BLaER1 (cell line): ENCODE data around the gene AFG3L2.

Experiments
- H3K27ac ChIP-seq: shearing (Covaris generic); formaldehyde crosslinking; 2 replicates; pipeline ENCODE4 v1.8.1; 2022
- H3K27me3 ChIP-seq: shearing (Covaris generic); formaldehyde crosslinking; 2 replicates; pipeline ENCODE4 v1.8.1; 2022
- H3K36me3 ChIP-seq: shearing (Covaris generic); formaldehyde crosslinking; 2 replicates; pipeline ENCODE4 v1.8.1; 2022
- H3K4me1 ChIP-seq: shearing (Covaris generic); formaldehyde crosslinking; 2 replicates; pipeline ENCODE4 v1.8.1; 2022
- H3K4me2 ChIP-seq: shearing (Covaris generic); formaldehyde crosslinking; 2 replicates; pipeline ENCODE4 v1.8.1; 2022
- H3K4me3 ChIP-seq: shearing (Covaris generic); formaldehyde crosslinking; 2 replicates; pipeline ENCODE4 v1.8.1; 2022
- H3K9ac ChIP-seq: shearing (Covaris generic); formaldehyde crosslinking; 2 replicates; pipeline ENCODE4 v1.8.1; 2022
- H3K9me3 ChIP-seq: shearing (Covaris generic); formaldehyde crosslinking; 2 replicates; pipeline ENCODE4 v1.8.1; 2022
- H4K20me1 ChIP-seq: shearing (Covaris generic); formaldehyde crosslinking; 2 replicates; pipeline ENCODE4 v1.8.1; 2022
- Cebpa-rat ChIP-seq: shearing (Covaris generic); IDR thresholded peaks from 2 replicates; pipeline ENCODE4 v1.8.1; 2022

Gene AFG3L2

DNA sequence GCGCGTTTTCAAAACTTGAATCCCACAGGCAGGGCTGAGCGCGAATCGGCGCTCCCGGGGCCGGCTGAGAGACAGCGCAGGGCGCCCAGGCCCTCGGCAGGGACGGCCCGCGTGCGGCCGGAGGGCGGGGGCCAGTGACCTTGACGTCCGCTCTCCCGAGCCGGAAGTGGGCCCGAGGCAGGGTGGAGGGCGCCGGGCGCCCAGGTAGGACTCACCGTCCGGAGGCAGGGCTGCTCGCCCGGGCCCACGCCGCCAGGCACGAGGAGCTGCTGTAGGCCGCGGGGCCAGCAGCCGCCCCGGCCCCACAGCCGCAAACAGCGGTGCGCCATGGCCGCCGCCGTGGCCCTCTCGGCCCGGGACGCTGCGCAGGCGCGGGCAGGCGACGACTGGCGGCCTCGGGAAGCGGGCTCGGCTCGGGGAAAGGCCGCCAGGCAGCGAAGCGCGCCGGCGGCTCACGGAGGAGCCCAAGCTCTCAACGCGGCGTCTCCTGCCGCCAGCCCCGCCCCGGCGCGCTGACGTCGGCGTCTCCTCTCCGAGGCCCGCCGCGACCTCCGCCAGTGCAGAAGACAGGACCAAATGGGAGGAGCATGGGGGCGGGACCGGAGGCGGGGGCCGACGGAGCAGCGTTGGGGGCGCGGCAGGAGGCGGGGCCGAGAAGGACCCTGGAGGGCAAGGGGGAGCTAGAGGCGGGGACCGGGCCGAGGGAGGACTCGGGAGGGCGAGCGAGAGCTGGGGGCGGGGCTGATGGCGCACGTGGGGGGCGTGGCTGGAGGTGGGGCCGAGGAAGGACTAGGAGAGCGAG lies at the start of gene AFG3L2:
TSS of gene AFG3L2 (minus strand) at position 474 of the 802 bp plus-strand sequence. CDS start at position 329, 145 bp downstream.
- no peak for TF ChIP-seq Cebpa-rat
- Histone ChIP-seq H3K4me1 (peaks cover 41% of the 10 kb centered on the region), H3K27ac (peak within 1 kb of the TSS; percentile 99), H3K36me3 (peaks cover 21% of the 10 kb centered on the region), H4K20me1 (peaks cover 48% of the 10 kb centered on the region), H3K27me3 (no peaks in the 10 kb centered on the region), H3K9ac (peak within 1 kb of the TSS; percentile 99), H3K4me2 (peak within 1 kb of the TSS; percentile 97), H3K4me3 (peak within 1 kb of the TSS; percentile 99), H3K9me3 (peaks cover under 1% of the 10 kb centered on the region; the same call in 1 of the 2 replicates)

DNA sequence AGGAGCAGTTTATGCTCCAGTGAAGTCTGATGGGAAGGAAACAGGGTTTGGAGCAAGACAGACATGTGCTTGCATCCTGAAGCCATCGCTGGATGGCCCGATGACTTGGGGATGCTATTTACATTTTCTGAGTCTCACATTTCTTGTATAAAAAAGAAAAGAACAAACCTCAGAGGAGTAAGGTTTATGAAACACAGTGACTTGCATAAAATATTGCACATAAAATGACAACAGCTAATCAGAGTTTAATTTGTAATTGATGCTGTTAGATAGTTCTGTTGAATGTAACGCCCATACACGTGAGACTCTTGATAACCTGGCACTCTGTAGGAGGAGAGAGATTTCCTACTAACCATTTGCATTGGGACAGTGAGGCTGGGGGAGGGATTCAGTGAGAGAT lies 47.2 kb upstream of the AFG3L2 start:
- no peak for TF ChIP-seq Cebpa-rat
- Histone ChIP-seq H3K4me3 (no peak overlapping the region), H3K36me3 (peaks cover 38% of the 10 kb centered on the region), H3K4me1 (peaks cover 29% of the 10 kb centered on the region), H3K9me3 (no peaks in the 10 kb centered on the region), H3K4me2 (no peak overlapping the region), H3K9ac (no peak overlapping the region), H4K20me1 (no peaks in the 10 kb centered on the region), H3K27ac (no peak overlapping the region), H3K27me3 (no peaks in the 10 kb centered on the region)

DNA sequence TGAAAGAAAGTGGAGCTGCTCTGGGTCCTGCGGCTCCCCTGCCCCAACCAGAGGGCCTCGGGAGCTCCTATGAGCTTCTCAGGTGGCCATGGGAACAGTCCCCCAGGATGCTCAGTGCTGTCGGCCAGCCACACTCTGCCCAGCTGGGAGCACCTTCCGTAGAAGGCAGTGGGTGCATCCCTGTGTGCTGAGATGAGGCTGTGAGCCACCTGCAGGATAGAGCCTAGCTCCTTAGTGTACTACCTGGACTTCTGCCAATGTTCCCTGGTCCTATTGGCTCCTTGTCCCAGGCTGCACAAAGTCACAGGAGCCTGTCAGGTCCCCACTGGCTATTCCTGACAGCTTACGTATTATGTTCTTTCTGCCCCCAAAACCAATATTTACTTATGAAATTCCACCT lies 46.8 kb upstream of the AFG3L2 start:
- no peak for TF ChIP-seq Cebpa-rat
- Histone ChIP-seq H3K36me3 (peaks cover 34% of the 10 kb centered on the region), H3K9me3 (no peaks in the 10 kb centered on the region), H3K9ac (no peak overlapping the region), H4K20me1 (no peaks in the 10 kb centered on the region), H3K4me1 (peaks cover 31% of the 10 kb centered on the region), H3K27me3 (no peaks in the 10 kb centered on the region), H3K27ac (no peak overlapping the region), H3K4me3 (no peak overlapping the region), H3K4me2 (no peak overlapping the region)

DNA sequence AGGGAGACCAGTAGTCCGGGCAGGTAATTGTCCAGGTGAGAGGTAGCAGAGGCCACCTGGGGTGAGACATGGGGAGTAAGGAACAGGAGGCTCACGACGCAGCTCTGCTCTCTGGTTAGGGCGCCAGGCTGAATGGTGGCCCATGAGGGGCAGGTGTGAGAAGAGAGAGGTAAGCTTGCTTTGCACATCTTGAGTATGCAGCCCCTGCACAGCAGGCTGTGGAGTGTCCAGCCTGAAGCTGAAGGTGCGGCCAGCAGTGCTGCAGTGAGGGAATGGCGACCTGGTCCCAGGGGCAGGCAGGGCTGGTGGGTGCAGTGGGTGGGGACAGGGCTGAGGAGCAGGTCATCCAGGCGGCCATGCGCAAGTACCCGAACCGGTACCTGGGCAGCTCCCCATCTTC lies 46.4 kb upstream of the AFG3L2 start:
- Histone ChIP-seq H3K9ac (no peak overlapping the region), H3K36me3 (peaks cover 29% of the 10 kb centered on the region), H3K27ac (no peak overlapping the region), H3K4me1 (peaks cover 35% of the 10 kb centered on the region), H3K27me3 (no peaks in the 10 kb centered on the region), H3K9me3 (no peaks in the 10 kb centered on the region), H3K4me3 (no peak overlapping the region), H4K20me1 (no peaks in the 10 kb centered on the region), H3K4me2 (no peak overlapping the region)
- no peak for TF ChIP-seq Cebpa-rat

DNA sequence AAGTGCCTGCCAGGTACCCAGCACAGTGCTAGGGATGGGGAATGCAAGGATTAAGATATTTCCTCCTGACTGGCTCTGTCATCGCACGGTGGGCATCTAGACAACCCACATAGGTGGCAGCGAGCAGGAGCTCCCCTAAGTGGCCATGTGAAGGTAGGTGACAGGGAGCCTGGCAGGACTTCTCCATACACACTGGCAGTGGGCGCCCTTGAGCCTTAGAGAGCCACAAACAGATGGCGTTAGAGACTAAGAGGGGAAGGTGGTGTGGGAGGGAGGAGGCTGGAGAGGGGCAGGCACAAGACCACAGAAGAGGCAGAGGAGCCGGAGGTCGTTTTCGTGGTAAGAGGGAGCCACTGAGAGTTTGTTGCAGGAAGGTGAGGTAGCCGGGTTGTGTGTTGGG lies 45.9 kb upstream of the AFG3L2 start:
- Histone ChIP-seq H3K27ac (no peak overlapping the region), H3K9ac (no peak overlapping the region), H3K4me2 (0 out of 2 replicates have a peak overlapping the region, but pooled peaks have one; percentile 16), H4K20me1 (no peaks in the 10 kb centered on the region), H3K4me3 (no peak overlapping the region), H3K27me3 (no peaks in the 10 kb centered on the region), H3K9me3 (no peaks in the 10 kb centered on the region), H3K4me1 (peaks cover 35% of the 10 kb centered on the region), H3K36me3 (peaks cover 25% of the 10 kb centered on the region)
- TF ChIP-seq Cebpa-rat: no peak

DNA sequence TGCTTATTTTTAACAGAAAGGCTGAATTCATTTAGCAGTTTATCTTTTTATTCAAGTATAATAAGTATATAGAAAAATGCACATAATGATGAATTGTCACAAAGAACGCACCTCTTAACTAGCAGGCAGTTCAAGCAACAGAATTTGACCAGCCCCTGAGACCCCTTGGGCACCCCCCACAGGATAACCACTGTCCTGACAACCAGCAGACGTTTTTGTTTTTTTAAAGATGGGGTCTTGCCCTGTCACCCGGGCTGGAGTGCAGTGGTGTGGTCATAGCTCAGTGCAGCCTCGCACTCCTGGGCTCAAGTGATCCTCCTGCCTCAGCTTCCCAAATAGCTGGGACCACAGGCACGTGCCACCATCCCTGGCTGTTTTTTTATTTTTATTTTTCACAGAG lies 44.7 kb upstream of the AFG3L2 start:
- Histone ChIP-seq H3K36me3 (peaks cover 13% of the 10 kb centered on the region), H3K9ac (no peak overlapping the region), H3K9me3 (no peaks in the 10 kb centered on the region), H4K20me1 (no peaks in the 10 kb centered on the region), H3K4me1 (peaks cover 41% of the 10 kb centered on the region), H3K4me2 (peak overlapping the region; percentile 91), H3K27ac (no peak overlapping the region), H3K4me3 (no peak overlapping the region), H3K27me3 (no peaks in the 10 kb centered on the region)
- TF ChIP-seq Cebpa-rat: no peak

DNA sequence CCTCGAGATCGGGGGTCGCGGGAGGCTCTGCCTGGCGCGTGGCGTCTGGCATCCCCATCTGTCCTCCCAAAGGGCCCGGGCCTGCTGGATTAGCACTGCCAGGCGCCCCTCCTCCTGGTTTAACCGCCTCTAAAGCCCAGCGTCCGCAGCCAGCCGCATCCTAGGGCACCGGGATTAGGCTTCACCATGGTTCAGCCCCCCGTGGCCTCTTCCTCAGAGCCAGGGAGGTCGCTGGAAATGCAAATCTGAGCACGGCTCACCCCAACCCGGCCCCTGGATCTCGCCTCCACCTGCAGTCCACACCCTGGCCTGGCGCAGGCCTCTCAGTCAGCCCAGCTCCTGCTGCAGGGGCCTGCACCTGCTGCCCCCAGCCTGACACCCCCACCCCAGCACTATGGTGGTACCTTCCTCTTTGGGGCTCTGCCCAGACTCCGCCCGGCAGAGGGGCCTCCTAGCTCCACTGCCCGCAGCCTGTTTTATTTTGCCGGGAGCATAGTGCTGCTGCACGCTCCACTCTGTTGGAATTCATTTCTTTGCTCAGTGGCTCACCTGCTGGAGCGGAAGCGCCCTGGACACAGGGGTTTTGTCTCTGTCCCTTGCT lies 43.9 kb upstream of the AFG3L2 start:
- H3K4me3 ChIP-seq: peak overlapping the region; percentile 64
- peak overlapping the region; percentile 91 for H3K4me2 ChIP-seq
- no peaks in the 10 kb centered on the region for H4K20me1 ChIP-seq
- H3K27me3 ChIP-seq: no peaks in the 10 kb centered on the region
- H3K9ac ChIP-seq: peak overlapping the region; percentile 83
- peaks cover 10% of the 10 kb centered on the region; the same call in 1 of the 2 replicates for H3K36me3 ChIP-seq
- H3K4me1 ChIP-seq: peaks cover 49% of the 10 kb centered on the region
- peak overlapping the region; percentile 88 for H3K27ac ChIP-seq
- TF ChIP-seq Cebpa-rat: no peak
- H3K9me3 ChIP-seq: no peaks in the 10 kb centered on the region

DNA sequence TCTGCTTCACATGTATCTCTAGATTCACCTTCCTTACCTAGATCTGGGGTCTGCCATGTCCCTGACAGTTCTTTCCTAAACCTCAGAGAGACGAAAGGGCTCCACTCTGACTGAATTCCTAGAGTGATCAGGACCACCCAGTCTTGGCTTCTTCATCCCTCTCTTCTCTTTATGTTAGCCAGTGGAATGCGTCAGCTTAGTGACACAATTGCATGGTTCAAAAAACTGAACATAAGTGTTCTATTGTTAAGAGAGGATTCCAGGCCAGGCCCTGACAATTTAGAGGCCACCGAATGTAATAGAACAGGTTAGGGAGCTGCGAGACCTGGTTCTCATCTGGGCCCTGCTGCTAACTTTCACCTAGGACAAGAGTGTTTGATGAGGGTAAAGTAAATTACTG lies 40.7 kb upstream of the AFG3L2 start:
- no peak overlapping the region for H3K9ac ChIP-seq
- no peak for TF ChIP-seq Cebpa-rat
- no peaks in the 10 kb centered on the region for H3K9me3 ChIP-seq
- peaks cover 14% of the 10 kb centered on the region for H3K36me3 ChIP-seq
- H3K4me3 ChIP-seq: no peak overlapping the region
- H3K4me2 ChIP-seq: no peak overlapping the region
- no peaks in the 10 kb centered on the region for H3K27me3 ChIP-seq
- H3K27ac ChIP-seq: no peak overlapping the region
- H4K20me1 ChIP-seq: no peaks in the 10 kb centered on the region
- H3K4me1 ChIP-seq: peaks cover 59% of the 10 kb centered on the region

DNA sequence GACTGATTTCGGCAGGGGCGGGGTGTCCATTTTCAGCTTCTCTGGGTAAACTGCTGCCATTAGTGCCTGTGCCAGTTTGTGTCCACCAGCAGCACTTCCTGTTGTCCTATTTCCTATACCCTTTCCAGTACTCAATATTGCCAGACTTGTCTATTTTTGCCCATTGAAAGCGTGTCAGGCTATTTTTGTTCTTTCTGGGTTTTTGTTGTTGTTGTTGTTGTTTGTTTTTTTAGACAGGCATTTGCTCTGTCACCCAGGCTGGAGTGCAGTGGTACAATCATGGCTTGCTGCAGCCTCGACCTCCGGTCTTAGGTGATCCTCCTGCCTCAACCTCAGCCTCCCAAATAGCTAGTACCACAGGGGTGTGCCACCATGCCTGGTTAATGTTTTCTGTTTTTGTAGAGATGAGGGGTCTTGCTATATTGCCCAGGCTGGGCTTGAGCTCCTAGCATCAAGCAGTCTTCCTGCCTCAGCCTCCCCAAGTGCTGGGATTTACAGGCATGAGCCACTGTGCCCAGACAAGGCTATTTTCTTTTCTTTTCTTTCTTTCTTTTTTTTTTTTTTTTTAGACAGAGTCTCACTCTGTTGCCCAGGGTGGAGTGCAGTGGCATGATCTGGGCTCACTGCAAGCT lies 39.2 kb upstream of the AFG3L2 start:
- Histone ChIP-seq H3K4me1 (peaks cover 58% of the 10 kb centered on the region), H3K9me3 (no peaks in the 10 kb centered on the region)

More for the DNA sequence above, 39.2 kb upstream of the AFG3L2 start:
- peak overlapping the region; percentile 38; the same call in 1 of the 2 replicates for H3K4me3 ChIP-seq
- H3K4me2 ChIP-seq: peak overlapping the region; percentile 73
- peaks cover 19% of the 10 kb centered on the region for H3K36me3 ChIP-seq
- peak overlapping the region; percentile 57; the same call in 1 of the 2 replicates for H3K9ac ChIP-seq
- H3K27me3 ChIP-seq: no peaks in the 10 kb centered on the region
- peak overlapping the region; percentile 72 for H3K27ac ChIP-seq
- H4K20me1 ChIP-seq: no peaks in the 10 kb centered on the region
- TF ChIP-seq Cebpa-rat: no peak
